NCI-H2227 (cell line): ENCODE measurements around the gene MLN.

Experiments used
- DNase-seq: peaks from one replicate; lab custom pipeline; 2025; ENCODE audit not compliant: unreplicated experiment; lab: John Stamatoyannopoulos, UW

Gene MLN, protein sequence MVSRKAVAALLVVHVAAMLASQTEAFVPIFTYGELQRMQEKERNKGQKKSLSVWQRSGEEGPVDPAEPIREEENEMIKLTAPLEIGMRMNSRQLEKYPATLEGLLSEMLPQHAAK

DNA sequence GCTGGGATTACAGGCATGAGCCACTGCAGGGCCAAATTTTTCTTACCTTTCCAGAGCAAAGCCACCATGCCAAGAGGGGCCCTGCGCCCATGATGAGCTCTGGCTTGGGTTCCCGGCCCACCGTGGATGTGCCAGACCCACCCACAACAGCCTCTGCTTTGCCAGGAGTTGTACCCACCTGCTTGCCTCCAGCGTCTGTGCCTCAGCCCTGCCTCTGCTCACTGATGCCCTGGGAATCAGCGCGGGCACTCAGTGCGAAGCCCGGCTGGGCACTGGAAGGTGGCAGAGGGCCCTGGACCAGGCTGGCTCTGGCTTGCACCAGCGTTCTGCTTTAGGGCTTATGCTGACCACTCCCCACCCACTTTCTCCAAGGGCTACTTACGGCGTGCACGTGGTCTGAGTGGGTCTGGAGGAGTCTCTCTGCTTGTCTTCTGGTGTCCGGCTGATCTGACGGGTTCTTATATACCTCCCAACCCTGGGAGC, at the start of gene MLN:
MLN (minus strand) TSS at position 433 of the 483 bp plus-strand sequence. CDS start 2,840 bp downstream, outside the sequence.
- DNase-seq = no peak

DNA sequence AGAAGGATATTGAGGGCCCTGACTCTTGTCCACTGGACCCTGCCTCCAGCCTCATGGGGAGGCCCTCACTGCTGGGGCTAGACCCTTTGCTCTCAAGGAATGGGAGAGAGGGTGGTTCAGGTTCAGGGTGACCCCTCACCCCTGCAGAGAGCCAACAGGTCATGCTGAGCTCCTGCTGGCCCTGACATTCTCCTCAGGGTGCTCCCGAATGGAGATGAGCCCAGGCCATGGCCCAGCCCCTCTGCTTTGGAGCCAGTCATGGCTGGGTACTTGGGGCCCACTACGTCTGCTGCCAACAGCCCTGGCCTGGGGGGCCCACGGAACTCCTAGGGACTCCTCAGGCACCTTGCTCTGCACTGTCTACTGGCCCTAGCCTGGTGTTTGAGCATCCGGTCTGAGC, 49.2 kb upstream of the MLN start:
- no peak for DNase-seq

DNA sequence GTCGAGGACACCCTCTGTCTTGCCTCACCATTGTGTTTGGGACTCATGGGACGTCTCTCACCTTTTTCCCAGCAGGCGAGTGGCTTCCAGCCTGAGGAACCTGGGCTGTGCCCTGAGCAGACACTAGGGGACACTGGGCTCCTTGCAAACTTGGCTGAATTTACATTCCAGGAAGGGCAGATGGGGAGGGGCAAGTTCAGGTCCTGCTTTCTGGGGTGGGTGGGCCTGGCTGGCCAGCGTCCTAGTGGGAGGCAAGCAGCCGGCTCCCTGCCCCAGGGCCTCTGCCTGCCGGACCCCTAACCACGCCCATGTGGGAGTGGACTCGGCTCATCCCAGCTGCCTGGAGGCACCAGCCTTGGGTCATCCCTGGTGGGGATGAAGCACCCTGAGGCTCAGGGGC, 48.2 kb upstream of the MLN start:
- DNase-seq = no peak

DNA sequence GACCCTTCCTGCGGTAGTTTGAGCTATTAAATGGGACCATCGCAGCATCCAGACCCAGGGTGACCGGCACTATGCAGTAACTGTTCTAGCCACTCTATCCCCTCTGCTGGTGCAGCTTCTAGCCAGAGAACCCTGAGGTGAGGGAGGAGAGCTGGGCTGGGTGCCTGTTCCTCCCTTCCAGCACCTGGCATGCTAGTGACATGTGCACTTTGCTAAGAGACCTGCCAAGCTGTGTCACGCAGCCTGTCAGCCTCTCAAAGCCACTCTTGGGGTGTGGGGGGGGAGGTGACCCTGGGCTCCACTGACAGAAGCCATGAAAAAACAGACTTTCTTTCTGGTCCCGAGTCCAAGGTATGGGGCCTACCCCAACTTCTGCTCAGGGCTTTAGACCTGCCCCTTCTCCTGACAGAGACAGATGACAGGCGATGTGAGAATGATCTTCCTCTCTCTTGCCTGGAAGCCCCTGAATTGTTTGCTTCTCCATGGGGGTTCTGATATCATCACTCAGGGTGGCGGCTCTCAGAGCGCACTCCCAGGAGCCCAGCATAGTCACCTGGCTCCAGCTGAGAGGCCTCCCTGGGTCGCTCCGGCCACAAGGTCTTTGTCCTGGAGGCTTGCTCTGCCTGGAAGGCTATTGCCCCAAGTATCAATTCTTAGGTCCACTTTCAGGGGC, 47.2 kb upstream of the MLN start:
- no peak for DNase-seq

DNA sequence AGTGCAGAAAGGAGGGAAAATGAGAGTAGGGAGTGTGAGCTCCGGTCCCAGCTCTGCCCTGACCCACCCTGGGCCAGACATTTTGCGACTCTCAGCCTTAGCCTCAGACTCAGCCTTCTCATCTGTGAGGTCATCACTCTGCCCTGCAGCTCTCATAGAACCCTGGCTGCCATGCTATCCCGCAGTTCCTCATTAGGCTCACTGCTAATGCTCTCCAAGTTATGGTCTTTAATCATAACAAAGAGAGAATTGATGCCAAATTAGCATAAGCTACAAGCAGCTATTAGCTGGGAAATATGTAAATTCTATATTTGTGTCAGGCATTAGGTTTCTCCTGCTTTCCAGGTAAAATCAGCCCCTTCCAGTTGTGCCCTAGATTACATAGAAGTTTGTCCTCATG, 46.5 kb upstream of the MLN start:
- no peak for DNase-seq

DNA sequence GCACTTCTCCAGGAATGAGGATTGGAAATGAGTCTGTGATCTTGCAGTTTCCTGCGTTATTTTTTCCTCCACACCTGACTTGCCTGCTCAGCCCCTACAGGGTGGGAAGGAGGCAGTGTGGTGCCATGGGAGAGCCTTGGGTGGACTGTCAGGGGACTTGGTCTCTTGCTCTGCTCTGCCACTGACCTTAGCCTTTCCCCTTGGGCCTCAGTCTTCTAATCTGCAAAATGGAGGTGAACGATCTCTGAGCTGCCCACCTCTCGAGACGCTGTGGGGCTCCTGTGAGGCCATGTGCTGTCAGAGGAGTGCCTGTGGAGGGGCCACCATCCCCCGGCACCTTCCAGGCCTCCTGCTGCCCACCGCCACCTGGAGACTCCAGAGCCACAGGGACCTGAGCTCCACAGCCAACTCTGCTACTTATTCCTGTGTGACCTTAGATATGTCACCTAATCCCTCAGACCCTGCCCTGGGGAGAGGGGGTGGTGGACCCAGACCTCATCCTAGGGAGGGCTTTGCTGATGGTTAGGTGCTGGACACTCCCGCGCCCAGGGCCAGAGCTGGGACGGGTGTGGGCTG, 45.8 kb upstream of the MLN start:
- DNase-seq = no peak

DNA sequence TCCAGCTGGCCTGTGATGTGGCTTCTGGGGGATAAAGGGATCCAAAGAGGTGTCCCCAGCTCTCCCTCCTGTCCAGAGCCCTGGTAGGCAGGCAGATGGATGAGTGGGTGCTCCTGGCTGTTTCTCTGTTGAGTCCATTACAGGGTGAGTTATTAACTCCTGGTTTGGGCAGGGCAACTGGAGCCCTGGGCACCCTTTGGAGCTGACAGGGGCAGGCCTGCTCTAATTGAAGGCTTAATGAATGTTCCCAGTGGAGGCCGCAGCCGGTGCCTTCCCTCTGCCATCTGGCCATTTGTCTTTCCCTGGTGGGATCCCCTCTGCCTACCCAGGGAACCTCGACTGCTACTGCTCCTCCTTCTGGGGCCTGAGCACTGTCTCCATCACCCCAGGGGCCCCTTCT, 44.7 kb upstream of the MLN start:
- DNase-seq = no peak

DNA sequence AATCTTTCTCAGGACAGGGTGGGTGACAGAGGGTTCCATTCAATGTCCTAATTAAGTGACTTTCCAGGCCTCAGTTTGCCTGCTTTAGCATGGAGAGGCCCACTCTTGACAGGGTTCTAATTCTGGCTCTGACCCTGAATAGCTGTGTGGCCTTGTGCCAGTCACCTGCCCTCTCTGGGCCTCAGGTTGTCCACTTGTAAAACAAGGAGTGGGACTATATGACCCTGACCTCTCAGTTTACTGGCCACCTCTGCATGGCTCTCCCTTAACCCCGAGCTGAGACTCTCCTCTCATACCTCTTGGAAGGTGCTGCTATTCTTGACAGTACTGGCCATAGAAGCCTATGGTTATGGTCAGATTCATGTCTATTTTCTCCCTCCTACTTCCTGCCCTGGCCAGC, 44.1 kb upstream of the MLN start:
- DNase-seq = no peak

DNA sequence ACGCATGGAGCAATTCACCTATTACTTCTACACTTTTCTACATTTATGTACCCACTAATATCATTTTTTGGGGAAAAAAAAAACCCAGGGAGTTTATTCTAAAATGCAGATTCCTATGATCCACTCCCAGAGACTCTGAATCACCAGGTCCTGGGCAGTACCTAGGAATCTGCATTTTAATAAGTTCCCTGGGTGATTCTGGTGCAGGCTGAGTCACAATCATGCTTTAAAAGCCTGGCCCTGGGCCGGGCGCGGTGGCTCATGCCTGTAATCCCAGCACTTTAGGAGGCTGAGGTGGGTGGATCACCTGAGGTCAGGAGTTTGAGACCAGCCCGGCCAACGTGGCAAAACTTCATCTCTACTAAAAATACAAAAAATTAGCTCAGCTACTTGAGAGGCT, 43.3 kb upstream of the MLN start:
- DNase-seq = no peak

DNA sequence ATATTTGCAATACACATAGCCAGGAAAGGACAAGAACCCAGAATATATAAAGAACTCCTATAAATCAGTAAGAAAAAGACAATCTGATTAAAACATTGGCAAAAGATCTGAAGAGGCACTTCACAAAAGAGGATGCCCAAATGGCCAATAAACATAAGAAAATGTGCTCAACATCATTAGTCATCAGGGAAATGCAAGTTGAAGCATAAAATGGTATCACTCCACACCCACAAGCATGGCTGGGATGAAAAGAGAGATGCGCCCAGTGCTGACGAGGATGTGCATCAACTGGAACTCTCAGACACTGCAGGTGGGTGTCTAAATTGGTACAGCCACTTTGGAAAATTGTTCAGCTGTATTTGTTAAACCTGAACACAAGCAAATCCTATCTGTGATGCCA, 42.4 kb upstream of the MLN start:
- no peak for DNase-seq

DNA sequence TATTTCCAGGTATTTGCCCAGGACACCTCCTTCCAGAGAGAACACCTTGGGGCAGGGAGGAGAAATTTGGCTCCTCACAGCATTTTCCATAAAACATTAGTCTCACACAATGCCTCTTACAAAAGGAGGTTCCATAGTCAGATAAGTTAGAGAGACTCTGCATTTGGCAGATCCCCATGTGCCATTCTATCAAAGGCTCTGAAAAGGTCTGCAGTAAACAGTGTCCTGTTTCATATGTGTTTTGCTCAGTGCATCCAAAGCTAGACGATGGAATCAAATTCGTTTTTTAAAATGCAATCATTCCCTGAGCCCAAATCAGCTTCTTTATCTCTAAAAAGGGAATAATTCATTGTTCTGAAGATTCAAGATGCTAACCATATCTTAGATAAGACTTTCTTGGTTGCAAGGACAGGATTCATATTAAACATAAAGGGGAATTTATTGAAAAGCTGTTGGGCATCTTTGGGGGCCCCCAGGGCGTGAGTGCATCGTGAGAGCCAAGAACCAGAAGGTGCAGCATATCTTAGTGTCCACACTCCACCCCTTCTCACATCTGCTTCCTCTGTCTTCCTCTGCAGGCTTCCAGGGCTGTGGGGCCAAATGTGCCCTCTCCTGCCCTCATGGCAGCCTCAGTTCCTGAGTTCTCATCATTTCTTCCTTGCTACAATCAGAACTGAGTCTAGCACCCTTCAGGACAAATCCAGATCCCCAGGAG, 41.4 kb upstream of the MLN start:
- no peak for DNase-seq

DNA sequence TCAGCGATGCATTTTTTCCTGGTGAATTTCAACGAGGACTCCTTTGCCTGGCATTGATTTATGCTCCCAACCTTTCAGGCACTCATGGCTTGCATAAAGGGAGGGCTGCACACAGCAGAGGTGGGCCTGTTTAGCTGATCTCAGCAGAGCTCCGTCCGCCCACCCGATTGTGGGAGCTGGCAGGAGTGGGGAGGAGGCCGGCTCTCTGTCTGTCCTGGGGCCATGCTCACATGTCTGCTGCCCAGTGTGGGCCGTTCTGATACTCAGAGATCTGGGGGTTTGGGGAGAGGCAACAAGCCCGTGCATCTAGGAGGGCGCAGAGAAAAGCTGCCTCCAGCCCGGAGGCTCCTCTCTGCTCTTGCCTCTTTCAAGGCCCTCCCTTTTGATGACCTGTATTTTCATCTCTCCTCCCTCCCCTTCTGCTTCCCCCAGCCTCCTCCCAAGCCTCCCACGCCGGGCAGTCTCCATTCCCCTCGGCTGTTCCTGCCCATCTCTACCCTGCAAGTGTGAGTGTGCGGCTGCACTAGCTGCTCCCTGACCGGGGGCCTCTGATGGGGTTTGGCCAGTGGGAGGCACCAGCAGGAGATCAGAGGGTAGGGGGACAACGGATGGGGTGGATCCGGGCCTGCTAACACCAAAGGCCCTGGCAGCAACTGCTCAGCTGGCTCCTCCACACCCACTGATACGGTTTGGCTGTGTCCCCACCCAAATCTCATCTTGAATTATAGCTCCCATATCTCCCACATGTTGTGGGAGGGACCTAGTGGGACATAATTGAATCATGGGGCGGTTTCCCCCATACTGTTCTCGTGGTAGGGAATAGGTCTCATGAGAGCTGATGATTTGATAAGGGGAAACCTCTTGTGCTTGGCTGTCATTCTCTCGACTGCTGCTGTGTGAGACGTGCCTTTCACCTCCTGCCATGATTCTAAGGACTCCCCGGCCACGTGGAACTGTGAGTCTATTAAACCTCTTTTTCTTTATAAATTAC, 39.6 kb upstream of the MLN start:
- DNase-seq = no peak

DNA sequence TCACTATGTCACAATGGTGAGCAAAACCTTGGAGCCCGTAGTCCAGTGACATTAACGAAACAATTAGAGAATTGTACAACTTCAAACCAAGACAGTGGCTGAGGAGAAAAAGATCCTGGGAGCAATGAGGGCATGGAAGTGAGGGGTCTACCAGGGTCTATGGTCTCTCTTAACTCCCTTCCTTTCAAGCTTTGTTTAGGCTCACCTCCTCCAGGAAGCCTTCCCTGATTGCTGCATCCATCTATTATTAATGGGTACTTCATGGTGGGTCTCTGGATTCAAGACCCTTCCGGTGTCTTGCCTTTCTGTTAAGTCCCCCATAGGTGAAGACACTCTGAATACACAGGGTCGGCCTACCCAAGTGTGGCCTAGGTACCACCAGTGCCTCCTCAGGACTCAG, 38.1 kb upstream of the MLN start:
- no peak for DNase-seq

DNA sequence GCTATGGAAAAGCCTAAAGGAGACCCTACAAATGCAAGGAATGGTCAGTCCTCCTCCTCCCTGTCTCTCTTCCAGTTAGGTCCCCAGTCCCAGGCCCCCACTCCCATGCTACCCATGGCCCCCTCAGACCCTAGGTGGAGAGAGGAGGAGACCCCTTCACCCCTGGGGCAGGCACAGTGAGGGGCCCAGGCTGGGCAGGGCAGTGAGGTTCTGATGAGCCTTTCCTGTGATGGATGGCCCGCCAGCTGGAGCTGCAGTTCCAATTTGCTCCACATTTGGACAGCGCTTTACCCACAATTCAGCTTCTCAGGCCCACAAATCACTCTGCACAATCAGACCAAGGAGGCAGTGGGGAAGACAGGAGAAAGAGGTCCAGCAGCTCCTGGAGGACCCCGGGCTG, 37.3 kb upstream of the MLN start:
- no peak for DNase-seq

DNA sequence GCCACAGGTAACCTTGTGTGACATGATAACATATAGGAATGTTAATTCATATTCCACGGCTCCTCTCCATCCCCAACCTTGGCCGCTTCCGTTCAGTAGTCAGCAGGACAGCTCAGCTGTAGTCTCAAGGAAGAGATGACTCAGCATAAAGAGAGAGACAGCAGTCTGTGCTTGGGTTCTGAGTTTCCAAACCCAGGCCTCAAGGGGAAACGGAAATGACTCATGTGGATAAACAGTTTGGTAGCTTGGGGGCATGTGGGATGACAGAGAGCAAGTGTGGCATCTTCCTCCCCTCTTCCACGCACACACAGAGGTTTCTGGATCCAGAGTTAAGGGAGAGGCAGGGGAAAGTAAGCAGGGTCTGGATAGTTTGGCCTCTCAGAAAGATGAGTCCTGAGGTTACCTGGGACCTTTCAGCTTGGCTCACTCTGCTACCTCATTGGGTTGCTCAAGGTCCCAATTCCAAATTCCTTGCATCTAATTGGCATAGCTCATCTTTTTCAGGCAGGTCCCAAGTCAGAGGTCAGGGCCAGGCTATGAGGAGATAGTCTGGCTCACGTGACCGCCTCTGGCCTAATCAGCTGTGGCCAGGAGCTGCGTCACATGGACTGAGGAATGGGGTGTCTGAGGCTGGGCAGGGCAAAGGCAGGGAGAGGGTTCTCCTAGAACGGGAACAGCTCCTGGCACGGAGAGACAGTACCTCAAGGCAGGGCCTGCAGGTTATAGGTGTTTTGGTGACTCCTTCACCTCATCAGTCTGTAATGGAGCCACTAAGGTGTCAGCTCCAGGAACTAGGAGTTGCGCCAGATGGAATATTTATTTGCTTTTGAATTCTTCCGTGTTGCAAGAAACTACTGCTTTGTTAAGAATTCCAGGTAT, 36.5 kb upstream of the MLN start:
- peak; percentile 17 for DNase-seq

DNA sequence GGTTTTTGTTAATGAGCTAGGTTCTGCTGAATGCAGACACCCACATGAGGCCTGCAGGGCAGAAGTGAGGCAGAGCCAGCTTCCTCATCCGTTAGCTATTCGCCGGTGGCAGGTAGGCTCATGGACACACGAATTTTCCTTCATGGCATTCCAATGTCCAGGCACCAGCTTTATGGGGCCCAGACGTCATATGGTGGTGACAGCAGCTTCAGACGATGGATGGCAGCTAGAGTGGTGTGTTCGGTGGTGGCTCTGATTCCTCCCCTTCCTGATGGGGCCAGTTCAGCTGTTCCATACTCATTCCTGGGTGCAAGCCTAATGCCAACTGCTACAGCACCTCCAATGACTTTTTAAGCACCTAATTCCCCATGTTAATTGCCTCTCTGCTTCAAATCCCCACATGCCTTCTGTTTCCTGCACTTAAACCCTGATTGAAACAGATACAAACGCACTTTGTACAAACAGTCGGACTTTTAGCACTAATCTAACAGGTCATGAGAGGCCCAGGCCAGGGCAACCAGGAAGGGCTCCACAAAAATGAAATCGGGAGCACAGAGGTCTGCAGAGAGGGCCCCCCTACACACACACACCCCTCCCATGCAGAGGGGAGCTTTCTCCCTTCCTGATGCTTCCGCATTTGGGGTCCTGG, 35.7 kb upstream of the MLN start:
- DNase-seq = no peak

DNA sequence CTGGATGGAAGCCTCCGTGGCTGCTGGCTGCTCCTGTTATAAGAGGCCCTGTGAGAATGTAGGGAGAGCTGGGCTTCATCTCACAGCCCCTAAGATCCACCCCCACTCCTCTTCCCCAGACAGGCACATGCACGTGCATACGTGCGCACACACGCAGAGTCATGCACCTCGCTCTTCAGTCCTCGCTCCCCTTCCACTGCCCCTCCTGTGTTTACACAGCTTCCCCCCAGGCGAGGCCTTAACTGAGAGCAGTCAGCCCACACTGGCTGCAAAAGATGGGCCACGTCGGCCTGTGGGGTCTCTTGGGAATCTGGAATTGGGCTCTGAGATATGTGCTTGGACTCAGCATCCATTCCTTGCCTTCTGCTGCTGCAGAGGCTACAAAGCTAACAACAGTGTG, 35.2 kb upstream of the MLN start:
- no peak for DNase-seq

DNA sequence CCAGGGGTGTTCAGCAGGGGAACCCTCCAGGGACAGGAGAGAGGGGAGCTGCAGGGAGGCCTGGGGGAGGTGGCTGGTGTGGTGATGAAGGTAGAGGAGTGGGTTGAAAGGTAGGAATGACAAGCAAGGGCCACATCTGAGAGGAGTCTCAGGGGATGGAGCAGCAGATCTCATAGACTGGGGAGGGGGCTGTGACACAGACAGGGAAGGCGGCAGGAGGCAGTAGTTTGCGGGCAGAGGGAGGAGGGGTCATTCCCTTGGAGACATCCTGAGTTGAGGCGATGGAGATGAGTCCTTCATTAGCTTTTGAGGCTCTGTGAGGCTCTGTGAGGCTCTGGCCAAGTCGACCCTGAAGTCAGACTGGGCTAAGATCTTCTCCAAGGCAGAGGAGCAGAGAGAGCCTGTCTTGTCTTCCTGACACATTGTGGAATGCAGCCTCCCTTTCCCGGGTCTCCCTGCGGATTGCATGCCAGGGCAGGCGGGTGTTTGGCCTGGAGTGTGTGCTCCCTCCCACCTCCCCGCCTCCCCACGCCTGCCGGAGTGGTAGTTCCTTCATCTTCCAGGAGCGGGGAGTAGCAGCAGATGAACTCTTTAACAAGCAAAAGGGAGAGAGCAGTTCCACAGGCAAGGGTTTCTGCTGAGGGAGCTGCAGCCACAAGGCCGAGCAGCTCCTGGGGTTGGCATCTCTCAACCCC, 34.3 kb upstream of the MLN start:
- DNase-seq = peak; percentile 47
